Camera-type eye (tissue), 1 donor: ENCODE results near the gene CFAP206. TPM values are rescaled to one million over a fixed set of nuclear protein-coding genes. Genes with fewer than 3 reads are reported as not detected.

Source experiments
- total RNA-seq: library from RNA; depleted of rRNA; stranded (reverse); fragments of >200 nt; gene quantifications from one replicate; pipeline ENCODE4 v1.2.3, GENCODE V29; 2014

Gene CFAP206
- total RNA-seq = 3.4 TPM

GRCh38 chr6:87407901-87408720, at the start of gene CFAP206:
TSS of gene CFAP206 (plus strand) at chr6:87407972. CDS start at chr6:87409840, 1,868 bp downstream.

GRCh38 chr6:87472525-87473418, 65.0 kb downstream of the CFAP206 start, which contains the start of gene SLC35A1:
TSS of gene SLC35A1 (plus strand) at chr6:87472974. CDS start at chr6:87473004, 30 bp downstream.

Other genes starting within 250 kb of the CFAP206 start
- 31.7 TPM for gene SMIM8, start 85.4 kb upstream of the CFAP206 start, total RNA-seq
- not detected for gene GJB7, start 78.7 kb upstream of the CFAP206 start, total RNA-seq
- 8.0 TPM for gene C6orf163, start 63.2 kb upstream of the CFAP206 start, total RNA-seq
- gene SLC35A1, start 65.0 kb downstream of the CFAP206 start, total RNA-seq = 32.0 TPM
- 58.4 TPM for gene RARS2, start 182.0 kb downstream of the CFAP206 start, total RNA-seq
- 55.2 TPM for gene ORC3, start 182.2 kb downstream of the CFAP206 start, total RNA-seq